ENCODE data around the gene GM2A. TPM values are rescaled to one million over a fixed set of nuclear protein-coding genes. Genes with fewer than 3 reads are reported as not detected.

The GM2A gene
- polyA plus RNA-seq, 1 donor from 2014 or later, result 0.40 TPM

GRCh38 chr5:151318850-151319732, 66.1 kb downstream of the GM2A start:
- Histone ChIP-seq H3K27me3 (ENCODE audit: insufficient read depth, low read depth, low read length) (no peaks in the 10 kb centered on the region), H3K4me2 (ENCODE audit: low read length) (no peak overlapping the region), H3K9ac (ENCODE audit: low read length) (no peak overlapping the region), H3K36me3 (ENCODE audit: insufficient read depth, low read length) (no peaks in the 10 kb centered on the region), H3K4me3 (ENCODE audit: low read length) (no peak overlapping the region), H3F3A (ENCODE audit: insufficient read depth, low read length, poor library complexity, severe bottlenecking) (no peaks in the 10 kb centered on the region), H3K27ac (ENCODE audit: low read length) (no peak overlapping the region), H3K9me3 (ENCODE audit: low read length) (no peaks in the 10 kb centered on the region), H2AFZ (ENCODE audit: low read depth, low read length) (no peak overlapping the region), H3K9me2 (ENCODE audit: insufficient read depth, low read length) (no peaks in the 10 kb centered on the region), H4K20me1 (ENCODE audit: insufficient read depth) (no peaks in the 10 kb centered on the region), H3K79me2 (replicated peaks; ENCODE audit: insufficient read depth, low read length) (no peaks in the 10 kb centered on the region)
- TF ChIP-seq POLR2AphosphoS5 (IDR thresholded peaks at IDR 0.05) (no peak), RAD21 (conservative IDR thresholded peaks at IDR 0.05) (no peak), REST (IDR thresholded peaks at IDR 0.05; ENCODE audit: borderline replicate concordance) (no peak), EZH2 (IDR thresholded peaks at IDR 0.05; ENCODE audit: borderline replicate concordance, insufficient read depth, low read length, poor library complexity, severe bottlenecking) (no peak), TAF1 (IDR thresholded peaks at IDR 0.05; ENCODE audit: low read depth) (no peak), MXI1 (conservative IDR thresholded peaks at IDR 0.05; ENCODE audit: poor library complexity, severe bottlenecking) (no peak), SMC3 (conservative IDR thresholded peaks at IDR 0.05; ENCODE audit: poor library complexity) (no peak), EP300 (conservative IDR thresholded peaks at IDR 0.05; ENCODE audit: poor library complexity, severe bottlenecking) (no peak)
- TF ChIP-seq, protein P1, sequence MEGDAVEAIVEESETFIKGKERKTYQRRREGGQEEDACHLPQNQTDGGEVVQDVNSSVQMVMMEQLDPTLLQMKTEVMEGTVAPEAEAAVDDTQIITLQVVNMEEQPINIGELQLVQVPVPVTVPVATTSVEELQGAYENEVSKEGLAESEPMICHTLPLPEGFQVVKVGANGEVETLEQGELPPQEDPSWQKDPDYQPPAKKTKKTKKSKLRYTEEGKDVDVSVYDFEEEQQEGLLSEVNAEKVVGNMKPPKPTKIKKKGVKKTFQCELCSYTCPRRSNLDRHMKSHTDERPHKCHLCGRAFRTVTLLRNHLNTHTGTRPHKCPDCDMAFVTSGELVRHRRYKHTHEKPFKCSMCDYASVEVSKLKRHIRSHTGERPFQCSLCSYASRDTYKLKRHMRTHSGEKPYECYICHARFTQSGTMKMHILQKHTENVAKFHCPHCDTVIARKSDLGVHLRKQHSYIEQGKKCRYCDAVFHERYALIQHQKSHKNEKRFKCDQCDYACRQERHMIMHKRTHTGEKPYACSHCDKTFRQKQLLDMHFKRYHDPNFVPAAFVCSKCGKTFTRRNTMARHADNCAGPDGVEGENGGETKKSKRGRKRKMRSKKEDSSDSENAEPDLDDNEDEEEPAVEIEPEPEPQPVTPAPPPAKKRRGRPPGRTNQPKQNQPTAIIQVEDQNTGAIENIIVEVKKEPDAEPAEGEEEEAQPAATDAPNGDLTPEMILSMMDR (IDR thresholded peaks at IDR 0.05; ENCODE audit: poor library complexity, severe bottlenecking), result no peak

Other genes with a start within 250 kb of the GM2A start
- gene GPX3, start 232.6 kb upstream of the GM2A start, polyA plus RNA-seq, result 4.0 and 5.1 TPM in 2 replicates
- 3.1 and 3.3 TPM in 2 replicates for gene TNIP1, start 172.2 kb upstream of the GM2A start, polyA plus RNA-seq
- gene ANXA6, start 95.4 kb upstream of the GM2A start, polyA plus RNA-seq, result 27.5 and 51.9 TPM in 2 replicates
- gene CCDC69, start 29.1 kb upstream of the GM2A start, polyA plus RNA-seq, result not detected in 2 replicates
- gene SLC36A3, start 50.6 kb downstream of the GM2A start, polyA plus RNA-seq, result not detected in 2 replicates
- not detected in 2 replicates for gene SLC36A2, start 94.4 kb downstream of the GM2A start, polyA plus RNA-seq
- gene SLC36A1, start 194.4 kb downstream of the GM2A start, polyA plus RNA-seq, result 5.0 and 5.3 TPM in 2 replicates